Measurements from ENCODE around the gene TSR3. TPM values are rescaled to one million over a fixed set of nuclear protein-coding genes. Genes with fewer than 3 reads are reported as not detected.

TSR3 gene
- total RNA-seq, 2 donors from 2014 or later, result 39.6 to 74.4 TPM

- Histone ChIP-seq H3K27ac (no peak overlapping the region), H3K36me3 (no peaks in the 10 kb centered on the region), H3K9me3 (no peaks in the 10 kb centered on the region), H3K4me3 (no peak overlapping the region), H3K9ac (ENCODE audit: low read depth in 2 of 2, low read length in 2 of 2) (no peak overlapping the region), H3K27me3 (no peaks in the 10 kb centered on the region), H3K4me1 (peaks cover 4% of the 10 kb centered on the region)
- no peak for TF ChIP-seq CTCF (IDR thresholded peaks at IDR 0.05)
- DNase-seq, result no peak
- intact Hi-C loops (cut with DNase I), result no loop called here
These were observed 2.3 kb downstream of the TSR3 start for GRCh38 chr16:1349351-1349750.

- no peaks in the 10 kb centered on the region for H3K27me3 ChIP-seq
- intact Hi-C loops (cut with DNase I), result no loop called here
- DNase-seq, result no peak
- H3K9me3 ChIP-seq, result no peaks in the 10 kb centered on the region
- TF ChIP-seq CTCF (IDR thresholded peaks at IDR 0.05), result no peak
- no peak overlapping the region for H3K4me3 ChIP-seq
- H3K27ac ChIP-seq, result no peak overlapping the region
- no peak overlapping the region for H3K9ac ChIP-seq (ENCODE audit: low read depth in 2 of 2, low read length in 2 of 2)
- no peaks in the 10 kb centered on the region for H3K36me3 ChIP-seq
- H3K4me1 ChIP-seq, result peaks cover 4% of the 10 kb centered on the region
These were observed 2.8 kb downstream of the TSR3 start for GRCh38 chr16:1348926-1349325.

- H3K27me3 ChIP-seq, result no peaks in the 10 kb centered on the region
- H3K9ac ChIP-seq (ENCODE audit: low read depth in 2 of 2, low read length in 2 of 2), result no peak overlapping the region
- no peak overlapping the region for H3K4me3 ChIP-seq
- intact Hi-C loops (cut with DNase I), result no loop called here
- no peak for TF ChIP-seq CTCF (IDR thresholded peaks at IDR 0.05)
- no peak for DNase-seq
- H3K27ac ChIP-seq, result no peak overlapping the region
- H3K36me3 ChIP-seq, result no peaks in the 10 kb centered on the region
- H3K4me1 ChIP-seq, result peaks cover 4% of the 10 kb centered on the region
- H3K9me3 ChIP-seq, result no peaks in the 10 kb centered on the region
These were observed 3.2 kb downstream of the TSR3 start for GRCh38 chr16:1348441-1348840.

GRCh38 chr16:1347962-1348361 lies 3.7 kb downstream of the TSR3 start:
- H3K4me1 ChIP-seq, result peaks cover 4% of the 10 kb centered on the region
- H3K9me3 ChIP-seq, result no peaks in the 10 kb centered on the region
- H3K27ac ChIP-seq, result no peak overlapping the region
- H3K27me3 ChIP-seq, result no peaks in the 10 kb centered on the region
- intact Hi-C loops (cut with DNase I), result no loop called here
- DNase-seq, result no peak
- TF ChIP-seq CTCF (IDR thresholded peaks at IDR 0.05), result no peak
- H3K4me3 ChIP-seq, result no peak overlapping the region
- no peaks in the 10 kb centered on the region for H3K36me3 ChIP-seq
- H3K9ac ChIP-seq (ENCODE audit: low read depth in 2 of 2, low read length in 2 of 2), result no peak overlapping the region

GRCh38 chr16:1347286-1347855 lies 4.3 kb downstream of the TSR3 start:
- H3K4me1 ChIP-seq, result peaks cover 5% of the 10 kb centered on the region
- TF ChIP-seq CTCF (IDR thresholded peaks at IDR 0.05), result no peak
- H3K9me3 ChIP-seq, result no peaks in the 10 kb centered on the region
- DNase-seq, result no peak
- H3K9ac ChIP-seq (ENCODE audit: low read depth in 2 of 2, low read length in 2 of 2), result no peak overlapping the region
- no peaks in the 10 kb centered on the region for H3K36me3 ChIP-seq
- no peak overlapping the region for H3K4me3 ChIP-seq
- H3K27me3 ChIP-seq, result no peaks in the 10 kb centered on the region
- intact Hi-C loops (cut with DNase I), result no loop called here
- no peak overlapping the region for H3K27ac ChIP-seq
